Right ventricle myocardium superior (tissue), 1 donor: ENCODE results near the gene GPR84. TPM values are rescaled to one million over a fixed set of nuclear protein-coding genes. Genes with fewer than 3 reads are reported as not detected.

ENCODE experiments used
- ATAC-seq: fragments of 200-7000 bp; cut with Tn5 transposase; one replicate; pipeline ENCODE4 v1.9.1; 2020; ENCODE audit warnings: mild to moderate bottlenecking; ENCODE audit not compliant: poor library complexity
- DNase-seq: peaks from one replicate; pipeline ENCODE4 v3.0.0-alpha.2; 2020
- intact Hi-C: fragments of 100-400 bp; cut with DNase I; formaldehyde crosslinking; loops from one replicate; pipeline ENCODE4 v1.11.2; 2022
- total RNA-seq: library from RNA; stranded (reverse); fragmentation: NEBNext Ultra II Directional; extraction: Animal tissue kit (Norgen Biotek cat#: 25700); gene quantifications from one replicate; pipeline ENCODE4 v1.2.1, GENCODE V29; 2021
- donor health status: DM: no; HTN: yes; CAD: no; lungs with severe emphysema.

GPR84 gene
- total RNA-seq, 1 donor from 2014 or later, result not detected

- intact Hi-C loops, result no loop called here
- ATAC-seq (peak; percentile 12), DNase-seq (no peak)
These were observed 29.5 kb upstream of the GPR84 start for GRCh38 chr12:54393743-54394142.

- intact Hi-C loops, result no loop called here
- no peak for ATAC-seq
- DNase-seq, result peak; percentile 26
These were observed 28.9 kb upstream of the GPR84 start for GRCh38 chr12:54393207-54393609.

DNA sequence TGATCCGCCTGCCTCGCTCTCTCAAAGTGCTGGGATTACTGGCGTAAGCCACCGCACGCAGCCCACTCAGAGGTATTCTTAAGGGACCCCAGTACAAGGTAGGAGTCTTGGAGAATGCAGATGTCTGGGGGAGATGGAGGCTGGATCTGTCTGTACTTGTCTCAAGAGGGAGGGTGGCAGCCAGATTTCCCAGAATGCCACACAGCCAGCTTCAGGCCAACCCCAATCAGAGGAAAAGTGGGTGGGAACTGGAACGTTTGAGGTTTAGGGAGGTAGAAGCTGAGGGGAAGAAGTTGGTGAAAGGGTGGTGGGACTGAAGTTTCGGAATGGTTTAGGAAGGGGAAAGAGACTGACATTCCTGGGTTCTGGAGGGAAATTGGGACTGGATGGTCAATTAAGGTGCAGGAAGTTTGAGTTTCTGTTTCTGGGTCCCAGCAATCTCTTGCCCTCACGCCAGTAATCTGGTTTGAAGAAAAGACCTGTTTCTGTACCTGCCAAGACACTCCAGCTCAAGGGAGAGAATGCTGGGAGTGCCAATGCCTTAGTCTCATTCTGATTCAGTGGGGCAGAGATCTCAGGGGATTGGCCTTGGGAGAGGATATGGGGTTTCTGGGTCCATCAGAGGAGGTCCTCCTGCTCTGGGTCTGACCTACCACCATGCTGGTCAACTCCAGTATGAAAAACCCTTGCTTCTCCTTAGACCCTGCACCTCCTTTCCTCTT is 28.4 kb upstream of the GPR84 start:
- intact Hi-C loops, result no loop called here
- ATAC-seq (no peak), DNase-seq (peak; percentile 18)

DNA sequence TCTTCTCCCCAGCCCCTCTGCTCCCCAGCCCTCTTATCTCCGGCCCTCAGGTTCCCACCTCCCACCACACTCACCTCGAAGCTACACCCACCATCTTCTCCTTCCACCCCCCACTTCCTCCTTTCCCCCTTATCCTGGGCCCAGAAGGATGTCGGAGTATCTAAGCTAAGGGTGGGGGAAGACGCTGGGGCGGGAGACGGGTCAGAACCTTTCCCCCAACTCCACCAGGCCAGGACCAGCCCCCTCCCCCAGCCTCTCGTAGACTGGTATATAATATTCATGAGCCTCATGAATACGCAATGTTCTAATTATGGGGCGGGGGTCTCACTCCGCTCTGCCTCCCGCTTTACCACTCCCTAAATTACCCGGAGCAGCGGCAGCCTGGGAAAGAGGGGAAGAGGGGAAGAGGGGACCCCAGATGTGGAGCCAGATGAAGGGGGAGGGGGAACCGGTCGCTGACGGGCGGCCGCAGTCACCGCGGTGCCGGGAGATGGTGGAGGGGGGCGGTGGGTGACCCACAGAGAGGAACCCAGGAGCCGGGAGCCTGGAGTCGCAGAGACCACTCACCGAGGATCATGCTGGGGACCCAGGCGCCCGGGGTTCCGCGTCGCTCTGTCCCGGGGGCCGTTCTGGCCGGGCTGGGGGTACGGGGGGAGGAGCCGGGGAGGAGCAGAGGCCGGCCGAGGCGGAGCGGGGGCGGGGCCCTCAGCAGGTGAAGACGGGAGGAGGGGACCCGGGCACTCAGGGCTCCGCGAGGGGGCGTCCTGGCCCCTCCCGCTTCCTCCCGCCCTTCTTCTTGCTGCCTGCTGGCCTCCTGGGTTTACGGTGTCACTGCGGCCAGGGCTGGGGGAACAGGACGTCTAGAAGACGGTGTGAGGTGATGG is 26.6 kb upstream of the GPR84 start:
- peak; percentile 62 for DNase-seq
- peak; percentile 26 for ATAC-seq
- intact Hi-C loops, result no loop called here

GRCh38 chr12:54390176-54390667 is 25.9 kb upstream of the GPR84 start:
- ATAC-seq (no peak), DNase-seq (peak; percentile 37)
- intact Hi-C loops, result no loop called here

DNA sequence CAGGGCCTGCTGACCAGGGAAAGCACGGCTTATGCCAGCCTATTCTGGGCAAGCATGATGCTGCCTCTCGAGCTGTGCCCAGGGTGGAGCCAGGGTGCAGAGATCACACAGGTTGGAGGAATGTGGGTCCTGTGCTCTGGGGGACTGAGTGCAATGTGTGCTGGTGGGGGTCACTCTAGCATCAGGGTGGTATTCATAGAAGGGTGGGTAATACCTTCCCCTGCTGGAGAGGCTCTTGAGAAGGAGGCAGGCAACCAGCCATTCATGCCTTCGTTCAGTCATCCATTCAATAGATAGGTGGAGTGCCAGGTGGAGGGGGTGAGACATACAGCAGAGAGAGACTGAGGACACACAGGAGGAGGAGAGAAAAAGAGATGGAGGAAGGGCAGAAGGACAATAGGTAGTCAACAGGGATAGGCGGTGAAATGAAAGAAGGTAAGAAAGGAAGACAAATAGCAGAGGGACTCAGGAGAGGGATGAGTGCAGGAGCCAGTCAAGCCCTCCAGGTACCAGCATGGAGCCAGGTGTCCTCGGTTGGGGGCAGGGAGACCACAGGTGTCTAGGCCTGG is 25.4 kb upstream of the GPR84 start:
- intact Hi-C loops, result no loop called here
- peak; percentile 40 for DNase-seq
- ATAC-seq, result no peak

- peak; percentile 5 for DNase-seq
- no peak for ATAC-seq
- intact Hi-C loops, result no loop called here
These were observed 24.8 kb upstream of the GPR84 start for GRCh38 chr12:54389134-54389508.

GRCh38 chr12:54388237-54389133 is 24.2 kb upstream of the GPR84 start:
- DNase-seq (peak; percentile 23), ATAC-seq (no peak)
- intact Hi-C loops, result no loop called here

DNA sequence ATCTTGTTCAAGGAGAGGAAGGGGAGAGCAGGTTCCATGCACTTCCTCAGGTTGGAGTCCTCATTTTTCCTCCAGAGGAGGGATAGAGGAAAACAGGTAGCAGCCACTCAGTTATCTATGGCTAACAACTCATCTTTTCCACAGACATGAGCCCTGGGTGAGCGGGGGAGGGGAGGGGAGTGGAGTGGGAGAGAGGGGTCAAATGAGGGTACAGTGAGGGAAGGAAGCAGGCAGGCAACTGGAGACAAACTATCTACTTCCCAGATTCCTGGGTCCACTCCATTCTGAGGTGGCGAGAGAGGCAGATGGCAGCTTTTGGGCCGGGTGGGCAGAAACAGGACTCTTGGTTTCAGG is 22.8 kb upstream of the GPR84 start:
- intact Hi-C loops, result no loop called here
- ATAC-seq (no peak), DNase-seq (no peak)

DNA sequence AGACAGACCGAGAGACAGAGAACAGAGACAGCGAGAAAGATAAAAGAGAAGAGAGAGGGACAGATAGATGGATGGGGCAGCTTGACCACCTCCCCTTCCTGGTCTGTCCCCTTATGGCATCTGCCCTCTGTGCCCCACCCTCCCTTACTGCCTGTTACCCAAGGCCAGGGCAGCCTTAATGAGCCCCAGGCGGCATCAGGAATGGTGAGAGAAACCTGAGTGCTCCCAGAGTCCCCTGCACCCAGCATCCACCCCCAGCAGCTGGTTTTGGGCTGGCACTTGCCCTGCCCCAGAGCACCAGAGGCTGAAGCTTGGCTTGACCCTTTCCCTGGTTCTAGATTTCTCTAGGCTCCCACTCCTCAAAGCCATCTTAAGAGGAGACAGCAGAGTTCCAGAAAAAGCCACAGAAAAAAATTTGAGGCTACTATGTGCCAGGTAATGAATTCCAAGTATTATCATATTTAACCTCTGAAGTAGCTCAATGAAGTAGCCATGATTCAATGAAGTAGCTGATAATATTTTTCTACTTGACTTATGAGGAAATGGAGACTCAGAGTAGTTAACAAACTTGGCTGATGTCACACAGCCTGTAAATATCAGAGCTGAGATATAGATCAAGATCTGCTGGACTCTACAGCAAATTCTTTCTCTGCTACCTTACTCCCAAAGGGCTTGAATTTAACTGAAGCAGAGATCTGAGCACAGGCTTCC is 22.3 kb upstream of the GPR84 start:
- ATAC-seq (no peak), DNase-seq (no peak)
- intact Hi-C loops, result no loop called here

GRCh38 chr12:54385251-54385914 is 21.1 kb upstream of the GPR84 start:
- DNase-seq, result no peak
- intact Hi-C loops, result no loop called here
- ATAC-seq, result peak; percentile 42

- no peak for DNase-seq
- intact Hi-C loops, result no loop called here
- ATAC-seq, result peak; percentile 42
These were observed 20.3 kb upstream of the GPR84 start, which contains the start of gene ZNF385A for GRCh38 chr12:54384591-54385041. Gene ZNF385A, minus strand, starts transcription at chr12:54384733. Its CDS starts 219 bp downstream, at chr12:54384514.

DNA sequence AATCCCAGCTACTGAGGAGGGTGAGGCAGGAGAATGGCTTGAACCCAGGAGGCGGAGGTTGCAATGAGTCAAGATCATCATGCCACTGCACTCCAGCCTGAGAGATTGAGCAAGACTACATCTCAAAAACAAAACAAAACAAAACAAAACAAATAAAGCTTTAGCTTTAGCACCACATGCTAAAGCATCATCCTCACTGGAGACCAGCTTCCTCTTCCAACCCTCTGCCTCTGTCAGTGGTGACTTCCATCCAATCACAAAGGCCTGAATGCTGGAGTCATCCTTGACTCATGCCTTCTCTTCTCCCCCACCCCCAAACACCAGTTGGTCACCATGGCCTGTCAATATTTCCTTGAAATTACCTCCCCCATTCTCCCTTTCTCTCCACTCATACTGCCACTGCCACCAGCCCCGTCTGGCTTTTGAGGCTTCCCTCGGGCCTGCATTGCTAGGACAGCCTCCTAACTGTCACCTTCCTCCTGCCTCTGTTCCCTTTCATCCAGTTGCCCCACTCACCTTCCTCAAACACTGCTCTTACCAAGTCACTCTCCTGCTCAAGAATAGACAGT is 18.8 kb upstream of the GPR84 start:
- no peak for DNase-seq
- intact Hi-C loops, result no loop called here
- ATAC-seq, result no peak

- no peak for DNase-seq
- no peak for ATAC-seq
- intact Hi-C loops, result no loop called here
These were observed 16.9 kb upstream of the GPR84 start for GRCh38 chr12:54381136-54381535.

DNA sequence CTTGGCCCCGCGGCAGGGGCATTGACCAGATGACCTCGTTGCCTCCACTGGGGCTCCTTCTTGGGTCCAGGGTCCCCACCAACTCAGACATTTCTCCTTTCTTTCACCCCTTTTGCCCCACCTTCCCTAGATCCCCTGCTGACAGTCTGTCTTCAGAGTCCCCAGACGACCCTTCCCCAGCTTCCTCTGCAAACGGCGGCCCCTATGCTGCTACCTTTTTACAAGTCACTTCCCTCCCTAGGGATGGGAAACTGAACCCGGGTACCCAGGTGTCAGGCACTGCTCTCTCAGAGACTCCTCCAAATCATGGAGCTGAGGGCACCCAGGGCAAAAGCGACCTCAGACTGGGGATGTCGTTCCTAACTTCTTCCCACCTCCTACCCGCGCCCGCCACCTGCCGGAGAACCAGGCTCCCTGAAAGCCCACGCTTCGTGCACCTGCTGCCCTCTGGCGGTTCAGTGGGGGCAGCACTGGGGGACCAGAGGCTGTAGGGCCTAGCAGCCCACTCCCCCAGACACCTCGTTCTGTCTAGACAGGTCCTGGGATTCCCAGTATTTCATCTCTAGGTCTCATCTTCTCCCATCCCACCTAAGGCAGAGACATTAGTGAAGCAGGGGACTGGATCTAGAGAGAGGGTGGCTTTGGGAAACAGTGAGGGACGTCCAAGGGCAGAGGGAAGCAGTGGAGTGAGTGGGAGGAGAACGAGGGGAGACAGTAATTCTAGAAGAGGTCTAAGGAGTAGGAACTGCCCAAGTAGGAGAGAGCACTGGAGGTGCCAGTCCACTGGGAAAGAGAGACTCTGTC is 15.3 kb upstream of the GPR84 start:
- DNase-seq (peak; percentile 95), ATAC-seq (peak; percentile 87)
- intact Hi-C loops, result no loop called here

- intact Hi-C loops, result no loop called here
- DNase-seq, result peak; percentile 83
- ATAC-seq, result peak; percentile 91
These were observed 14.6 kb upstream of the GPR84 start for GRCh38 chr12:54378796-54379397.
